ENCODE measurements around the gene ORAI1.

- TF ChIP-seq YY1 (IDR thresholded peaks at IDR 0.05; ENCODE audit: insufficient read depth, insufficient read length) (no peak), ZNF274 (IDR thresholded peaks at IDR 0.05; ENCODE audit: low read depth, low read length) (no peak), SUZ12 (IDR thresholded peaks at IDR 0.05; ENCODE audit: extremely low read depth, insufficient read depth, insufficient read length) (no peak)
Observed at GRCh38 chr12:121648458-121649028, 22.2 kb downstream of the ORAI1 start.
